HEK293 (cell line): Measurements from ENCODE around the gene SEC22A.

Source experiments
- CTCF ChIA-PET: fragments of 350-600 bp; formaldehyde crosslinking; extraction: SDS; loops from one replicate; lab custom pipeline; 2021; ENCODE audit warnings: antibody characterized with exemption; lab: Yijun Ruan, JAX
- POLR2A ChIA-PET: fragments of 300-600 bp; formaldehyde crosslinking; extraction: SDS; loops from one replicate; lab custom pipeline; 2020; ENCODE audit warnings: antibody characterized with exemption, inconsistent platforms; lab: Yijun Ruan, JAX
- H3K27ac ChIP-seq: fragments of 200-500 bp; sonication (Bioruptor generic); 2 replicates; pipeline ENCODE4 v1.5.1; 2014; ENCODE audit warnings: low read depth, low read length, control low read depth, inconsistent platforms; ENCODE audit errors: extremely low read depth
- H3K36me3 ChIP-seq, 2 experiments: fragments of 200-500 bp in 1 of 2; sonication (Bioruptor generic) in 1 of 2; 1 replicate in 1 of 2; 2 replicates in 1 of 2; pipeline ENCODE4 v1.5.1; 2014 to 2017; ENCODE audit warnings: inconsistent platforms in 2 of 2, low read length in 2 of 2; ENCODE audit not compliant: control insufficient read depth in 2 of 2, insufficient read depth in 1 of 2
- H3K4me1 ChIP-seq: fragments of 200-500 bp; sonication (Bioruptor generic); 2 replicates; pipeline ENCODE4 v1.5.1; 2014; ENCODE audit warnings: mild to moderate bottlenecking, low read length, inconsistent platforms; ENCODE audit not compliant: control insufficient read depth, insufficient read depth
- H3K4me3 ChIP-seq: 2 replicates; pipeline ENCODE4 v1.5.1; 2011; ENCODE audit warnings: low read depth, mild to moderate bottlenecking, control low read depth, low read length, moderate library complexity
- H3K9me3 ChIP-seq: fragments of 200-500 bp; sonication (Bioruptor generic); 2 replicates; pipeline ENCODE4 v1.5.1; 2014; ENCODE audit warnings: low read depth, low read length, inconsistent platforms; ENCODE audit not compliant: control insufficient read depth, insufficient read depth
- HIC1 ChIP-seq: fragments of 450-650 bp; formaldehyde crosslinking; IDR thresholded peaks from 2 replicates; pipeline ENCODE4 v1.5.1; 2016; ENCODE audit warnings: missing biosample characterization, missing genetic modification characterization
- HOXD13 ChIP-seq: sonication (generic); formaldehyde crosslinking; IDR thresholded peaks from 2 replicates; pipeline ENCODE4 v1.8.0; 2022; ENCODE audit warnings: missing genetic modification reagents, borderline replicate concordance
- PRDM2 ChIP-seq: fragments of 450-650 bp; formaldehyde crosslinking; IDR thresholded peaks from 2 replicates; pipeline ENCODE4 v1.5.1; 2016; ENCODE audit warnings: missing biosample characterization, missing genetic modification characterization, borderline replicate concordance
- SALL2 ChIP-seq: fragments of 450-650 bp; formaldehyde crosslinking; IDR thresholded peaks from 2 replicates; pipeline ENCODE4 v1.5.0; 2017; ENCODE audit warnings: missing biosample characterization, mild to moderate bottlenecking, missing genetic modification characterization, borderline replicate concordance
- TCF7L2 ChIP-seq: IDR thresholded peaks from 2 replicates; pipeline ENCODE4 v1.6.1; 2011; ENCODE audit warnings: low read depth, mild to moderate bottlenecking, inconsistent platforms, low read length, moderate library complexity, borderline replicate concordance
- ZBTB48 ChIP-seq: fragments of 450-650 bp; formaldehyde crosslinking; IDR thresholded peaks from 2 replicates; pipeline ENCODE4 v1.5.1; 2016; ENCODE audit warnings: missing biosample characterization, missing genetic modification characterization
- ZFHX2 ChIP-seq: fragments of 450-650 bp; formaldehyde crosslinking; conservative IDR thresholded peaks from 2 replicates; pipeline ENCODE4 v1.5.1; 2016; ENCODE audit warnings: missing biosample characterization, missing genetic modification characterization
- ZFP41 ChIP-seq: fragments of 450-650 bp; formaldehyde crosslinking; IDR thresholded peaks from 2 replicates; pipeline ENCODE4 v1.5.1; 2016; ENCODE audit warnings: missing biosample characterization, missing genetic modification characterization, borderline replicate concordance
- ZNF10 ChIP-seq: fragments of 450-650 bp; formaldehyde crosslinking; IDR thresholded peaks from 2 replicates; pipeline ENCODE4 v1.5.1; 2017; ENCODE audit warnings: missing biosample characterization, missing genetic modification characterization
- ZNF266 ChIP-seq: fragments of 450-650 bp; formaldehyde crosslinking; IDR thresholded peaks from 2 replicates; pipeline ENCODE4 v1.5.1; 2016; ENCODE audit warnings: missing biosample characterization, missing genetic modification characterization, low read depth
- ZNF362 ChIP-seq: fragments of 450-650 bp; formaldehyde crosslinking; IDR thresholded peaks from 2 replicates; pipeline ENCODE4 v1.5.1; 2016; ENCODE audit warnings: missing biosample characterization, missing genetic modification characterization
- ZNF521 ChIP-seq: fragments of 450-650 bp; formaldehyde crosslinking; IDR thresholded peaks from 2 replicates; pipeline ENCODE4 v1.5.1; 2017; ENCODE audit warnings: missing biosample characterization, mild to moderate bottlenecking, missing genetic modification characterization
- ZNF529 ChIP-seq: fragments of 450-650 bp; formaldehyde crosslinking; IDR thresholded peaks from 2 replicates; pipeline ENCODE4 v1.5.1; 2017; ENCODE audit warnings: missing genetic modification characterization, missing biosample characterization; ENCODE audit not compliant: insufficient replicate concordance
- ZNF585B ChIP-seq: fragments of 450-650 bp; formaldehyde crosslinking; IDR thresholded peaks from 2 replicates; pipeline ENCODE4 v1.5.1; 2016; ENCODE audit warnings: missing biosample characterization, missing genetic modification characterization
- ZNF621 ChIP-seq: fragments of 450-650 bp; formaldehyde crosslinking; IDR thresholded peaks from 2 replicates; pipeline ENCODE4 v1.5.1; 2017; ENCODE audit warnings: missing biosample characterization, missing genetic modification characterization
- ZNF658 ChIP-seq: fragments of 450-650 bp; formaldehyde crosslinking; IDR thresholded peaks from 2 replicates; pipeline ENCODE4; 2016; ENCODE audit warnings: missing biosample characterization, missing genetic modification characterization
- ZNF747 ChIP-seq: fragments of 450-650 bp; formaldehyde crosslinking; IDR thresholded peaks from 2 replicates; pipeline ENCODE4 v1.5.1; 2016; ENCODE audit warnings: missing biosample characterization, missing genetic modification characterization
- ZNF791 ChIP-seq: fragments of 450-650 bp; formaldehyde crosslinking; IDR thresholded peaks from 2 replicates; pipeline ENCODE4 v1.5.1; 2016; ENCODE audit warnings: missing biosample characterization, missing genetic modification characterization
- ZSCAN16 ChIP-seq: fragments of 450-650 bp; formaldehyde crosslinking; IDR thresholded peaks from 2 replicates; pipeline ENCODE4 v1.5.1; 2016; ENCODE audit warnings: missing biosample characterization, missing genetic modification characterization
- ZSCAN23 ChIP-seq: fragments of 450-650 bp; formaldehyde crosslinking; IDR thresholded peaks from 2 replicates; pipeline ENCODE4 v1.5.1; 2016; ENCODE audit warnings: missing biosample characterization, missing genetic modification characterization
- ZSCAN4 ChIP-seq: fragments of 450-650 bp; formaldehyde crosslinking; IDR thresholded peaks from 2 replicates; pipeline ENCODE4 v1.5.1; 2017; ENCODE audit warnings: missing biosample characterization, missing genetic modification characterization

SEC22A gene

GRCh38 chr3:123282461-123282860, 80.7 kb downstream of the SEC22A start:
- CTCF ChIA-PET = no interaction called here

GRCh38 chr3:123283074-123283473, 81.3 kb downstream of the SEC22A start:
- H3K27ac ChIP-seq = no peak overlapping the region
- H3K9me3 ChIP-seq = no peaks in the 10 kb centered on the region
- no peaks in the 10 kb centered on the region for H3K4me1 ChIP-seq
- H3K4me3 ChIP-seq = no peak overlapping the region
- TF ChIP-seq ZBTB48 (tag by site-specific recombination) (no peak), ZFHX2 (tag by site-specific recombination) (no peak), ZNF10 (tag by site-specific recombination) (no peak), HIC1 (tag by site-specific recombination) (no peak), ZNF621 (tag by site-specific recombination) (no peak), ZNF791 (tag by site-specific recombination) (no peak), TCF7L2 (no peak), ZNF747 (no peak), ZSCAN16 (tag by site-specific recombination) (no peak)
- POLR2A ChIA-PET = no interaction called here
- CTCF ChIA-PET = no interaction called here
- H3K36me3 ChIP-seq = no peaks in the 10 kb centered on the region

More at GRCh38 chr3:123282461-123282860, 80.7 kb downstream of the SEC22A start:
- Histone ChIP-seq H3K4me1 (no peaks in the 10 kb centered on the region), H3K9me3 (no peaks in the 10 kb centered on the region), H3K4me3 (no peak overlapping the region), H3K27ac (no peak overlapping the region), H3K36me3 (no peaks in the 10 kb centered on the region)
- TF ChIP-seq ZSCAN16 (tag by site-specific recombination) = no peak
- TF ChIP-seq ZNF658 (tag by site-specific recombination) = no peak
- no peak for TF ChIP-seq ZNF791 (tag by site-specific recombination)
- TF ChIP-seq ZSCAN4 (tag by site-specific recombination) = no peak
- POLR2A ChIA-PET = no interaction called here

- ChIA-PET CTCF (no interaction called here), POLR2A (no interaction called here)
- Histone ChIP-seq H3K9me3 (no peaks in the 10 kb centered on the region), H3K27ac (no peak overlapping the region), H3K4me3 (no peak overlapping the region), H3K36me3 (no peaks in the 10 kb centered on the region), H3K4me1 (no peaks in the 10 kb centered on the region)
- TF ChIP-seq SALL2 (tag by site-specific recombination) = no peak
- no peak for TF ChIP-seq ZNF521 (tag by site-specific recombination)
- TF ChIP-seq ZFP41 (tag by site-specific recombination) = no peak
- TF ChIP-seq ZSCAN23 (tag by site-specific recombination) = no peak
- TF ChIP-seq HOXD13 (CRISPR knock-in tag) = no peak
- no peak for TF ChIP-seq ZNF747
- no peak for TF ChIP-seq ZNF362 (tag by site-specific recombination)
- TF ChIP-seq ZNF266 (tag by site-specific recombination) = no peak
- no peak for TF ChIP-seq ZNF585B (tag by site-specific recombination)
- no peak for TF ChIP-seq ZNF529 (tag by site-specific recombination)
- TF ChIP-seq PRDM2 = no peak
Observed at GRCh38 chr3:123283657-123284398, 82.1 kb downstream of the SEC22A start.
